K562 (cell line): ENCODE results near the gene EVI5L. TPM values are rescaled to one million over a fixed set of nuclear protein-coding genes. Genes with fewer than 3 reads are reported as not detected.

Experiments
- ARID1B ChIP-seq: fragments of 450-650 bp; IDR thresholded peaks from 2 replicates; pipeline ENCODE4 v1.6.1; 2016; ENCODE audit warnings: antibody characterized with exemption, mild to moderate bottlenecking, inconsistent platforms
- ATF1 ChIP-seq, 2 experiments: fragments of 450-650 bp in 1 of 2; IDR thresholded peaks; 2 replicates each; pipeline ENCODE4 v1.6.1; 2016; ENCODE audit warnings: missing compliant biosample characterization in 1 of 2, missing genetic modification characterization in 1 of 2
- CTBP1 ChIP-seq: fragments of 450-650 bp; IDR thresholded peaks from 2 replicates; pipeline ENCODE4 v1.6.1; 2016; ENCODE audit warnings: borderline replicate concordance
- DNMT1 ChIP-seq: fragments of 450-650 bp; IDR thresholded peaks from 2 replicates; pipeline ENCODE4 v1.6.1; 2016; ENCODE audit warnings: antibody characterized with exemption, mild to moderate bottlenecking
- POLR2AphosphoS2 ChIP-seq: IDR thresholded peaks from 2 replicates; pipeline ENCODE4 v1.6.1; 2012; ENCODE audit warnings: low read length, improper control_type of control experiment
- RAD21 ChIP-seq, 2 experiments: fragments of 250-450 bp in 1 of 2; fragments of 450-650 bp in 1 of 2; sonication (Bioruptor Pico) in 1 of 2; formaldehyde crosslinking in 1 of 2; IDR thresholded peaks in 1 of 2; conservative IDR thresholded peaks in 1 of 2; 2 replicates each; pipeline versions ENCODE4 v1.4.0 to v1.8.0; 2020 to 2022; ENCODE audit warnings: mild to moderate bottlenecking in 2 of 2, moderate library complexity in 1 of 2
- SNRNP70 ChIP-seq: fragments of 200-400 bp; formaldehyde crosslinking; optimal IDR thresholded peaks from 2 replicates; pipeline ENCODE3; 2017; ENCODE audit warnings: low read depth, low read length
- YY1 ChIP-seq, 3 experiments: IDR thresholded peaks; 2 replicates each; pipeline ENCODE4 v1.6.1; 2011; ENCODE audit warnings: low read length in 2 of 3, mild to moderate bottlenecking in 2 of 3, moderate library complexity in 2 of 3, borderline replicate concordance in 1 of 3, control low read depth in 1 of 3, low read depth in 1 of 3; ENCODE audit not compliant: insufficient read depth in 3 of 3, insufficient replicate concordance in 2 of 3, control insufficient read depth in 1 of 3, insufficient read length in 1 of 3; ENCODE audit errors: extremely low read depth in 1 of 3
- ZBTB11 ChIP-seq, 3 experiments: fragments of 200-800 bp in 1 of 3; fragments of 250-450 bp in 1 of 3; fragments of 450-650 bp in 1 of 3; sonication (Bioruptor Pico) in 1 of 3; sonication (Bioruptor generic) in 1 of 3; formaldehyde crosslinking in 1 of 3; IDR thresholded peaks; 2 replicates each; pipeline versions ENCODE4 v1.6.1 to v1.8.0; 2016 to 2022; ENCODE audit warnings: mild to moderate bottlenecking in 2 of 3, missing genetic modification characterization in 2 of 3, missing compliant biosample characterization in 1 of 3, moderate library complexity in 1 of 3
- ZBTB33 ChIP-seq: sonication (generic); formaldehyde crosslinking; IDR thresholded peaks from 2 replicates; pipeline ENCODE4 v1.8.1; 2023; ENCODE audit warnings: mild to moderate bottlenecking, missing genetic modification reagents
- ZNF780A ChIP-seq: fragments of 250-450 bp; sonication (Bioruptor Pico); IDR thresholded peaks from 2 replicates; pipeline ENCODE4 v1.5.0; 2021; ENCODE audit warnings: mild to moderate bottlenecking
- polyA plus RNA-seq, 8 experiments: library from polyadenylated mRNA; depleted of rRNA in 4 of 8; stranded (reverse) in 5 of 8; unstranded in 3 of 8; fragments of >200 nt; fragmentation: Nextera tagmentation in 2 of 8; fragmentation: Illumina TruSeq in 1 of 8; extraction: Ambion mirVana in 2 of 8; extraction: Trizol in 1 of 8; gene quantifications; 2 replicates each; pipeline versions ENCODE4 v1.2.1 to v1.2.3, GENCODE V29; 2011 to 2014; ENCODE audit warnings: inconsistent platforms in 1 of 8, missing spikeins in 1 of 8
- total RNA-seq, 7 experiments: library from RNA; depleted of rRNA in 6 of 7; stranded (reverse); fragments of >200 nt in 6 of 7; fragmentation: Illumina TruSeq in 2 of 7; extraction: Trizol in 2 of 7; gene quantifications; 2 replicates each; pipeline versions ENCODE4 v1.2.1 to v1.2.3, GENCODE V29; 2011 to 2021; ENCODE audit warnings: low replicate concordance in 1 of 7
- TF ChIP-seq, protein P1 (sequence below): fragments of 450-650 bp; formaldehyde crosslinking; IDR thresholded peaks from 2 replicates; pipeline ENCODE4 v1.4.0; 2020; ENCODE audit warnings: mild to moderate bottlenecking
- TF ChIP-seq, protein P2 (sequence below): conservative IDR thresholded peaks from 2 replicates; pipeline ENCODE4 v1.6.1; 2011; ENCODE audit warnings: low read depth, mild to moderate bottlenecking, low read length; ENCODE audit not compliant: control insufficient read depth

EVI5L gene
- total and polyA plus RNA-seq, 9 of the 15 experiments (the other 6 are each of a cell fraction or from before 2014, with no cell fraction given) = 0.69 to 1.8 (median 1.2) TPM; not detected in 2

DNA sequence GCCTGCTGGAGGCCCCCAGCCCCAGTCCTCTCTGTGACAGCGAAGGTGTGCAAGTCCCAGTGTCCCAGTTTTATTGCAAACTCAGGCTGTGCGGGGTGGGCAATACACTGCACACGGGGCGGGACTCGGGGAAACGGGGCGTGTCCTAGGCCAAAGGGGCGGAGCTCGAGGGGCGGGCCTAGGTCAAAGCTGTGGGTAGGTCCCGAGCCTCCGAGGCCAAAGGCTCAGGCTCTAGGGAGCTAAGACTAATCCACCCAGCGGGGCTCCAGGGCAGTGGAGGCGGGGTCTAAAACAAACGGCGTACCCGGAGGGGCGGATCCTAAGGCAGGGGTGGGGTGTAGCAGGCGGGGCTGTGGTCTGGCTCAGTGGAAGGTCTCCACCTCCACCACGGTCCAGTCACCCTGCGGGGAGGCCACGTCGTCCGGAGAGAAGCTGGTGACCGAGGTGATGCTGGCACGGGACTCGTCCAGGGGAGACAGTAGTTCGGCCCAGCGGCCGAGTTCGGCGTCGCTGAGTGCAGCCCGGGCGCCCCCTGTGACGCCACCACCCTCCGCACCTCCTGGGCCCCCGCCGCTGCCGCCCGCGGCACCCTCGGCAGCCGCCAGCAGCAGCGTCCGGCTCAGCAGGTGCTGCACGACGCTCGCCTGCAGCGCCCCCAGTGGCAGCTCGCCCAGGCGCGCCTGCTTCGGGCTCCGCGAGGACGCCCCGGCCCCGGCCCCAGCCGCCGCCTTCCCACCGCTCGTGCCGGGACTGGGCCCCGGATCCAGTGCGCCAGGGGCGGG is 38.8 kb downstream of the EVI5L start (continued):
- TF ChIP-seq ZBTB33 (CRISPR knock-in tag) (peak; percentile 34; the same call in 1 of the 2 replicates), RAD21 (CRISPR knock-in tag; conservative IDR thresholded peaks at IDR 0.05 in 1 of 2, IDR thresholded peaks at IDR 0.05 in 1 of 2) (peak in 1 of 2 experiments; percentile 49; a peak in 3 of 4 replicates), ARID1B (peak; percentile 54; the same call in 1 of the 2 replicates), DNMT1 (no peak), ATF1 (CRISPR knock-in tag; IDR thresholded peaks at IDR 0.05) (no peak), ATF1 (tag; IDR thresholded peaks at IDR 0.05) (peak; percentile 73), POLR2AphosphoS2 (no peak), YY1 (IDR thresholded peaks at IDR 0.05; ENCODE audit: borderline replicate concordance in 1 of 3, control insufficient read depth in 1 of 3, extremely low read depth in 1 of 3, insufficient read depth in 3 of 3, insufficient read length in 1 of 3, insufficient replicate concordance in 2 of 3, low read depth in 1 of 3, low read length in 2 of 3) (peak in 2 of 3 experiments; percentile 30 to 59), CTBP1 (peak; percentile 96), ZBTB11 (CRISPR knock-in tag; IDR thresholded peaks at IDR 0.05) (peak in 1 of 3 experiments; percentile 37; a peak in 1 of 6 replicates), SNRNP70 (no peak), ZNF780A (CRISPR knock-in tag) (no peak)
- TF ChIP-seq, protein P1, sequence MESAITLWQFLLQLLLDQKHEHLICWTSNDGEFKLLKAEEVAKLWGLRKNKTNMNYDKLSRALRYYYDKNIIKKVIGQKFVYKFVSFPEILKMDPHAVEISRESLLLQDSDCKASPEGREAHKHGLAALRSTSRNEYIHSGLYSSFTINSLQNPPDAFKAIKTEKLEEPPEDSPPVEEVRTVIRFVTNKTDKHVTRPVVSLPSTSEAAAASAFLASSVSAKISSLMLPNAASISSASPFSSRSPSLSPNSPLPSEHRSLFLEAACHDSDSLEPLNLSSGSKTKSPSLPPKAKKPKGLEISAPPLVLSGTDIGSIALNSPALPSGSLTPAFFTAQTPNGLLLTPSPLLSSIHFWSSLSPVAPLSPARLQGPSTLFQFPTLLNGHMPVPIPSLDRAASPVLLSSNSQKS (CRISPR knock-in tag) = no peak
- TF ChIP-seq, protein P2, sequence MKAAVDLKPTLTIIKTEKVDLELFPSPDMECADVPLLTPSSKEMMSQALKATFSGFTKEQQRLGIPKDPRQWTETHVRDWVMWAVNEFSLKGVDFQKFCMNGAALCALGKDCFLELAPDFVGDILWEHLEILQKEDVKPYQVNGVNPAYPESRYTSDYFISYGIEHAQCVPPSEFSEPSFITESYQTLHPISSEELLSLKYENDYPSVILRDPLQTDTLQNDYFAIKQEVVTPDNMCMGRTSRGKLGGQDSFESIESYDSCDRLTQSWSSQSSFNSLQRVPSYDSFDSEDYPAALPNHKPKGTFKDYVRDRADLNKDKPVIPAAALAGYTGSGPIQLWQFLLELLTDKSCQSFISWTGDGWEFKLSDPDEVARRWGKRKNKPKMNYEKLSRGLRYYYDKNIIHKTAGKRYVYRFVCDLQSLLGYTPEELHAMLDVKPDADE = peak; percentile 40; the same call in 1 of the 2 replicates
